NCI-H82 treated with DMSO at 0.1 percent for 48 hours (cell line): ENCODE results near the gene ATP7B.
"Not testable (repeated sequence)": the region's sequence is repeated elsewhere in the genome, so short reads cannot be mapped to it uniquely, and the experiment has no call there.

Experiments used
- DNase-seq: peaks from one replicate; lab custom pipeline; 2025; ENCODE audit not compliant: unreplicated experiment; lab: John Stamatoyannopoulos, UW

ATP7B gene

GRCh38 chr13:52006523-52007245 is 4.6 kb downstream of the ATP7B start:
- DNase-seq, result no peak

GRCh38 chr13:52005841-52006522 is 5.3 kb downstream of the ATP7B start:
- DNase-seq, result no peak

GRCh38 chr13:52004511-52005170 is 6.6 kb downstream of the ATP7B start:
- no peak for DNase-seq

GRCh38 chr13:52003541-52003940 is 7.7 kb downstream of the ATP7B start:
- DNase-seq, result no peak

GRCh38 chr13:52002361-52002760 is 8.9 kb downstream of the ATP7B start:
- no peak for DNase-seq

GRCh38 chr13:52001120-52001731 is 10.0 kb downstream of the ATP7B start:
- DNase-seq, result peak; percentile 77

GRCh38 chr13:51999921-52000320 is 11.3 kb downstream of the ATP7B start:
- DNase-seq, result no peak

GRCh38 chr13:51999510-51999911 is 11.7 kb downstream of the ATP7B start:
- DNase-seq, result no peak

GRCh38 chr13:51998723-51999509 is 12.3 kb downstream of the ATP7B start:
- peak; percentile 37 for DNase-seq

GRCh38 chr13:51997641-51998330 is 13.5 kb downstream of the ATP7B start:
- peak; percentile 91 for DNase-seq

GRCh38 chr13:51997186-51997585 is 14.1 kb downstream of the ATP7B start:
- DNase-seq, result no peak

GRCh38 chr13:51996641-51997040 is 14.6 kb downstream of the ATP7B start:
- DNase-seq, result no peak

GRCh38 chr13:51995677-51996551 is 15.3 kb downstream of the ATP7B start:
- peak; percentile 84 for DNase-seq

GRCh38 chr13:51993713-51994112 is 17.5 kb downstream of the ATP7B start:
- no peak for DNase-seq

- DNase-seq, result no peak
Observed at GRCh38 chr13:51988988-51989618, 22.1 kb downstream of the ATP7B start.

GRCh38 chr13:51984904-51985303 is 26.3 kb downstream of the ATP7B start:
- DNase-seq, result not testable (repeated sequence)

- not testable (repeated sequence) for DNase-seq
Observed at GRCh38 chr13:51983292-51983691, 28.0 kb downstream of the ATP7B start.

GRCh38 chr13:51981355-51981754 is 29.9 kb downstream of the ATP7B start:
- DNase-seq, result no peak

- no peak for DNase-seq
Observed at GRCh38 chr13:51980908-51981307, 30.3 kb downstream of the ATP7B start.
